IPS-20b (cell line): ENCODE measurements around the gene ABLIM3.

Experiments used
- H3K27ac ChIP-seq: one replicate; pipeline ENCODE4 v1.5.1; 2013; ENCODE audit warnings: low read length
- H3K27me3 ChIP-seq: 2 replicates; pipeline ENCODE4 v1.6.1; 2013; ENCODE audit warnings: mild to moderate bottlenecking, low read length, inconsistent platforms; ENCODE audit not compliant: insufficient read depth
- H3K36me3 ChIP-seq: 2 replicates; pipeline ENCODE4 v1.6.1; 2013; ENCODE audit warnings: low read depth, mild to moderate bottlenecking, inconsistent platforms, low read length, moderate library complexity; ENCODE audit not compliant: insufficient read depth
- H3K4me1 ChIP-seq: 2 replicates; pipeline ENCODE4 v1.6.1; 2013; ENCODE audit warnings: mild to moderate bottlenecking, control low read depth, inconsistent platforms, low read length, moderate library complexity; ENCODE audit not compliant: insufficient read depth
- H3K4me3 ChIP-seq: 2 replicates; pipeline ENCODE4 v1.5.1; 2013; ENCODE audit warnings: mild to moderate bottlenecking, low read length, inconsistent platforms
- H3K9ac ChIP-seq: 2 replicates; pipeline ENCODE4 v1.6.1; 2013; ENCODE audit warnings: low read depth, mild to moderate bottlenecking, inconsistent platforms, low read length, moderate library complexity
- H3K9me3 ChIP-seq: 2 replicates; pipeline ENCODE4 v1.6.1; 2013; ENCODE audit warnings: mild to moderate bottlenecking, low read depth, low read length, inconsistent platforms; ENCODE audit not compliant: insufficient read depth

The ABLIM3 gene

DNA sequence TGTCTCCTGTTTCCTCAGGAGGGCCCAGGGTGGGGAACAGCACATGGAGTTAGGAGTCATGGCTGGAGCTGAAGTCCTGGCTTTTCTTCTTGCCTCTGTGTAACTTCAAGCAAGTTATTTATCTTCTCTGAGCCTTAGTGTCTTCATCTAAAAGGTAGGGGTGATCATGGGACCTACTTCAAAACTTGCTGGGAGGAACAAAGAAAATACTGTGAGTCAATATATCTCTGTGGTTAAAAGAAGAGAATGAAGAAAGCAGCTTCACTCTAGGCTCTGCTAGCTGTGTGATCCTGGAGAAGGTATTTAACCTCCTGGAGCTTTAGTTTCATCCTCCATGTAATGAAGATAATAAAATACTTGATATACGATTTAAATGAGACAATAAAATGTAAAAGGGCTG lies 156.9 kb downstream of the ABLIM3 start:
- no peaks in the 10 kb centered on the region for H3K9me3 ChIP-seq
- no peaks in the 10 kb centered on the region for H3K36me3 ChIP-seq
- no peak overlapping the region for H3K27ac ChIP-seq
- H3K4me3 ChIP-seq, result no peak overlapping the region
- H3K27me3 ChIP-seq, result no peaks in the 10 kb centered on the region
- H3K4me1 ChIP-seq, result peaks cover 10% of the 10 kb centered on the region
- H3K9ac ChIP-seq, result no peak overlapping the region

- H3K9me3 ChIP-seq, result no peaks in the 10 kb centered on the region
- no peak overlapping the region for H3K9ac ChIP-seq
- peaks cover 10% of the 10 kb centered on the region for H3K4me1 ChIP-seq
- H3K36me3 ChIP-seq, result no peaks in the 10 kb centered on the region
- H3K27me3 ChIP-seq, result no peaks in the 10 kb centered on the region
- no peak overlapping the region for H3K27ac ChIP-seq
- no peak overlapping the region for H3K4me3 ChIP-seq
Observed at GRCh38 chr5:149298842-149299404, 157.6 kb downstream of the ABLIM3 start.

DNA sequence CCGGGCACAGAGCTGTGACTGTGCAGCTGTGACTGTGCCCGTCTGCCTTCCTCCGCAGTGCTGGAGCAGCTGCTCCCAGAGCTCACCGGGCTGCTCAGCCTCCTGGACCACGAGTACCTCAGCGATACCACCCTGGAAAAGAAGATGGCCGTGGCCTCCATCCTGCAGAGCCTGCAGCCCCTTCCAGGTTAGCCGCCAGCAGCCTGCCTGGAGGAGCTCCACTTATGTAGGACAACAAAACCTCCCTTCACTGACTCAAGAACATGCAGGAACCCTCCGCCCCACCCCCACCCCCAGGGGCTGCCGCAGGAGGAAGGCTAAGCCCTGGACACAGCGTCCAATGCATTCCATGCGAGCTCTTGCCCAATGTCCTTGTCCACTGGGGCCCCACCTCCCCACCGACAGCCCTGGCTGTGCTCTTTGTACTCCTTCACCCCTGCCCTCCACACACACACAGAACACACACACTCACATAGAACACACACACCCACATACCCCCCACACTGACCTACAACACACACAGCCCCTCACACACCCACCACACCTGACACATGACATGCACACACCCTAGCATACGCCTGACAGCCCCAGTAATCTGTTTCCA lies 158.3 kb downstream of the ABLIM3 start:
- Histone ChIP-seq H3K9me3 (no peaks in the 10 kb centered on the region), H3K4me1 (peaks cover 8% of the 10 kb centered on the region), H3K9ac (no peak overlapping the region), H3K27me3 (no peaks in the 10 kb centered on the region), H3K27ac (no peak overlapping the region), H3K4me3 (no peak overlapping the region), H3K36me3 (no peaks in the 10 kb centered on the region)

DNA sequence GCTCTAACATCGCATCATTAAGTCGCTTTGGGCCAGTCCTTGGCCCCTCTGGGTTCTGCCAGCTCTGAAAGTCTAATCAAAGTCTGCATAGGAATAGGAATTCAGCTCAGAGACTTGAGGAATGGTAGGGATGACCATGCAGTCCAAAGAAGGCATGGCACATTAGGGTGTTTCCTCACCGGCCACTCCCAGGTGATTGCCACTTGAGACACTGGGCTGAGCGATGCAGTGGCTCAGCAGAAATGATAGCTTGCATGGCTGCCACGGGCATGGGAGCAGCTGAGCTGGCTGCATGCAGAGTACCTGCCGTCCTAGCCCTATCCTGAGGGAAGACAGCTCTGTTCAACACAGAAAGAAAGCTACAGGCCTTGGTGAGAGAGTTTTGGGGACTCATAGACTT lies 159.1 kb downstream of the ABLIM3 start:
- Histone ChIP-seq H3K27ac (no peak overlapping the region), H3K27me3 (no peaks in the 10 kb centered on the region), H3K4me3 (no peak overlapping the region), H3K36me3 (no peaks in the 10 kb centered on the region), H3K4me1 (no peaks in the 10 kb centered on the region; the same call in 1 of the 2 replicates), H3K9me3 (no peaks in the 10 kb centered on the region), H3K9ac (no peak overlapping the region)

DNA sequence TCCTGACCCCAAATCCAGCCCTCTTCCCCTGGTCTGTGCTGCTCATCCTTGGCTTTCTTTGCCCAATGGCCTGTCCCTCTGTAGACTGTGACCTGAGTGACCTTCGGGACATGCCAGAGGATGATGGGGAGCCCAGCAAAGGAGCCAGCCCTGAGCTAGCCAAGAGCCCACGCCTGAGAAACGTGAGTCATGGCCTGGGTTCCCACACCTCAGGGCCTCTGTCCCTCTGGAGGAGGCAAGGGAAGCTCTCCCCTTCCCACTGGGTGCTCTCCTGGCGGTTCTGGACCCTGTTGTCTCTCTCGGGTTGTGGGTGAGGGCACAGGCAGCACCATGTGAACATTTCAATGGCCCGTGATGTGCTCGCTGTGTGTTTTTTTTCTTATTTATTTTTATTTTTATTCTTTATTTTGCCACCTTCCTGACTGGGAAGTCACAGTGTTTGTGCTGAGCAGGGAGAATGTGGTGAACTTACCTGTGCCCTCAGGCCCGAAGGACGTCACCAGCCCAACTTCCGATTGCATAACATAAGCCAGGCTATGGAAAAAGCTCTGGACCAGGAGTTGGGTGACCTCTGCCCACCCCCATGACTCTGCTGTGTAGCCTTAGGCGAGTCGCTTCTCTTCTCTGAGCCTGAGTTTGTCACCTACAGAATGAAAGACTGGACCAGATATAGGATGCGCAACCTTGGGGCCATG lies 159.9 kb downstream of the ABLIM3 start:
- Histone ChIP-seq H3K27ac (no peak overlapping the region), H3K9me3 (no peaks in the 10 kb centered on the region), H3K9ac (no peak overlapping the region), H3K4me1 (no peaks in the 10 kb centered on the region; the same call in 1 of the 2 replicates), H3K4me3 (no peak overlapping the region), H3K36me3 (no peaks in the 10 kb centered on the region), H3K27me3 (no peaks in the 10 kb centered on the region)

DNA sequence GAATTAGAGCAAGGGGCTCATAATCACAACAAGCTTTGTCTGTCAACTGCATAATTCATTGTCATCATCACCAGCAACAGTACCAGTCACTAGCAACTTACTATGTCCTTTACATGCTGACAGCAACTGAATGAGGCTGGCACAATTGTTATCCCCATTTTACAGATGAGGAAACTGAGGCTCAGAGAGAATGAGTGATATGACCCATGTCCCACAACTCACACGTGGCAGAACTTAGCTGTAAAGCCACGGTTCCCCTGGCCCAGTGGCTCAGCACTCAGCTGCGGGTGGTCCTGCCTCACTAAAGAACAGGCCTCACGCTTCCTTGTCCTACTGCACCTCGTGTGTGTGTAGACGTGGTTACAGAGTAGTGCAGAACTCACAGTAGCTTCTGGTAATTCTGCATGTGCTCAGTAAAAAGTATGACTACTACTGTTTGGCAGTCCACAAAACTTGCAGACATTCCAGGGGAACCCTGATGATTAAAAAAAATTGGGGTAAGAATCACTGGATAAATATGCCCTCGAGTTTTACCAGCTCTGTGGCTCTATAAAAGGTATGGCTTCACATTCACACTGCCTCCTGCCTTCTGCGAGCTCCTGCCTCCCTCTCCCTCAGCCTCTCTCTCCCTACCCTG lies 160.6 kb downstream of the ABLIM3 start:
- Histone ChIP-seq H3K9ac (no peak overlapping the region), H3K9me3 (no peaks in the 10 kb centered on the region)

GRCh38 chr5:149302641-149303040 lies 161.3 kb downstream of the ABLIM3 start:
- no peaks in the 10 kb centered on the region for H3K27me3 ChIP-seq
- H3K4me1 ChIP-seq, result no peaks in the 10 kb centered on the region
- H3K27ac ChIP-seq, result no peak overlapping the region
- H3K4me3 ChIP-seq, result no peak overlapping the region
- H3K36me3 ChIP-seq, result no peaks in the 10 kb centered on the region
- no peaks in the 10 kb centered on the region for H3K9me3 ChIP-seq
- H3K9ac ChIP-seq, result no peak overlapping the region

More for the DNA sequence above, 160.6 kb downstream of the ABLIM3 start:
- Histone ChIP-seq H3K27me3 (no peaks in the 10 kb centered on the region), H3K36me3 (no peaks in the 10 kb centered on the region), H3K4me1 (no peaks in the 10 kb centered on the region), H3K4me3 (no peak overlapping the region), H3K27ac (no peak overlapping the region)

- no peaks in the 10 kb centered on the region for H3K27me3 ChIP-seq
- no peaks in the 10 kb centered on the region for H3K36me3 ChIP-seq
- H3K27ac ChIP-seq, result no peak overlapping the region
- H3K4me3 ChIP-seq, result no peak overlapping the region
- H3K9ac ChIP-seq, result no peak overlapping the region
- no peaks in the 10 kb centered on the region for H3K4me1 ChIP-seq
- H3K9me3 ChIP-seq, result no peaks in the 10 kb centered on the region
Observed at GRCh38 chr5:149303210-149303609, 161.9 kb downstream of the ABLIM3 start.

DNA sequence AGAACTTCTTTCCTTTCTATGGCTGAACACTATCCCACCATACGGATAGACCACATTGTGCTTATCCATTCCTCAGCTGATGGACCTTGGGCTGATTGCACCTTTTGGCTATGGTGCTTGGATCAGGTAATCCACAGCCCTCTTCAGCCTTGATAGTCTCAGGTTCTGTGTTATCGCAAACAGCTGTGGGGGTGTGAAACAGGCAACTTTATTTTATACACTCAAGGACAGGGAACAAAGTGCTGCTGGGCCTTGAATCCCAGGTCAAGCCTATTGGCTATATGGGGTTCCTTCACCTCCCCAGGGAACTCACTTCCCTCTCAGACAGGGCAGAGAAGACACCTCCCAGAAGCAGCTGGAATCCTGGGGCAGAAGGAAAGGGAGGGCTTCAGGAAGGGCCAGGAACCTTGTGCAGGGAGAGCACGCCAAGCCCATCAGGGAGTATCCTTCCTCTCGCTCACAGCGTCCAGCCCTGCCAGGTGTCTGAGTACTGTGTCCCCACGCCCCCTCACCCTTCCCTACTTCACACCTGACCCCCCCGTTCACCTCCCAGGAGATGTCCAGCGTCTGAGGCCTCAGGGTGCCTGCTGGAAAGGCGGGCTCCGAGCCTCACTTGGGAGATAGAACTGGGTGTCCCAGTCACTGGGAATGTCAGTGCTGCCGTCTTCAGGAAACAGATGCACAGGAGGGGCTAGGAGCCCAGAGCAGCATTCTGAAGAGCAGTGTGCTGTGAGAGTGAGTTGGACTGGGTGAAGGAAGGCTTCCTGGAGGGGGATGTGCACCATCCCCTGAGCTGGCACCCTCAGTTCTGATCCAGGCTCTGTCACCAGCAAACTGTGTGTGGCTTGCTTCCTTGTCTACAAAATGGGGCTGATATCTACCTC lies 163.1 kb downstream of the ABLIM3 start:
- H3K27ac ChIP-seq, result no peak overlapping the region
- H3K4me1 ChIP-seq, result no peaks in the 10 kb centered on the region
- H3K27me3 ChIP-seq, result no peaks in the 10 kb centered on the region
- no peak overlapping the region for H3K9ac ChIP-seq
- no peak overlapping the region for H3K4me3 ChIP-seq
- no peaks in the 10 kb centered on the region for H3K36me3 ChIP-seq
- H3K9me3 ChIP-seq, result no peaks in the 10 kb centered on the region

DNA sequence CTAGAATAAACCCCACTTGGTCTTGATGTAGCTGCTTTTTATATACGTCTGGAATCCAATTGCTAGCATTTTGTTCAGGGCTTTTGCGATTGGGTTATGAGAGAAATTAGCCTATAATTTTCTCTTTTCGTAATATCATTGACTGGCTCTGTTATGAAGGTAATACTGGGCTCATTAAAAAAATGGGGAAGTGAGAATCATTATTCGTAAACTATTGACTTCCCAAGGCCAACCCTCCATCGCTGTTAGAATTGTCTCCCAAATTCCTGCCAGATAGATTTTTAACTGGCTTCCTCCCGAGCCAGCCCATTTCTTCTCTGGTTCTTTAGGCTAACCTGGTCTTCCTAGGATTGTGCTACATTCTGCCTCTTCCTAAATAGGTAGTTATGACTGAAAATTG lies 168.1 kb downstream of the ABLIM3 start:
- Histone ChIP-seq H3K4me1 (peaks cover 4% of the 10 kb centered on the region; the same call in 1 of the 2 replicates), H3K36me3 (no peaks in the 10 kb centered on the region), H3K27me3 (no peaks in the 10 kb centered on the region), H3K9ac (no peak overlapping the region), H3K9me3 (no peaks in the 10 kb centered on the region), H3K4me3 (no peak overlapping the region), H3K27ac (no peak overlapping the region)
